TTC549 (cell line): ENCODE results near the gene BMAL1.

Source experiments
- FAIRE-seq: peaks from 2 replicates; lab custom pipeline; 2012; peaks lifted over from hg19 to GRCh38; lab: Jason Lieb, UNC

BMAL1 gene

GRCh38 chr11:13261591-13262061 lies 16.0 kb upstream of the BMAL1 start:
- no peak for FAIRE-seq

DNA sequence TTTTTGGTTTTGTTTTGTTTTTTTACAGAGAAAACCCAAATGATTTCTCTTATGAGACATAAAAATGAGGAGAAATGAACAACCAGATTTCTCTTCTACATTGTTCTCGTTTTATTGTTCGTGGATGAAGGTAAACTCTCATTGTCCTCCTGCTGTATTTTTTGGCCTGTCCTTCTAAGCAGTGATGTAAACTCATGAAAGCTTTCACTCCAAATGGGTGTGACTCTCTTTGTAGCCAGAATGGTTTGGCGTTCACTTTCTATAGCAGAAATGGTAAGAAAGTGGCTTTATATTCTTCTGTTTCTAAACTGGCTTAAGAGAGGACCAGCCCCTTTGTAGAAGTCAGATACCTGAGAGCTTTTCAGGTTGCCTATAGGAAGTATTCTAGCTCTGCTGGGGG lies 15.5 kb upstream of the BMAL1 start:
- no peak for FAIRE-seq

DNA sequence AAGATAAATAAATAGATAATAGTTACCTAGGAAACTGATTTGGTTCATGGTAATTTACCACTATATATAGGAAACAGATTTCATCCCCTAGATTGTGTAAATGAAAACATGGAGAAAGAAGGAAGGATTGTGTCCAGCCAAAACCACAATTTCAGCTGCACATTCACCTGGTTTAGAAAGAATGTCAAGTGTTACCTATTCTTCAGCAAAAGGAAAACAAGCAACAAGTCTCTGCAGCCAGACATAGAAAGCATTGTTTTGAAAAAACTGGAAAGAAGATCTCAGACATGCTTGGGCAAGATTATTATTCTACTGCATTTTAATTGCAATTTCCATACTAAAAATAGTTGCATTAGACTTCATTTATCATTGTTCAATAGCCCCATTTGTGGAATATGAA lies 8.8 kb upstream of the BMAL1 start:
- FAIRE-seq, result no peak

- no peak for FAIRE-seq
Measured at GRCh38 chr11:13269775-13270174, 7.8 kb upstream of the BMAL1 start.

- FAIRE-seq, result no peak
Measured at GRCh38 chr11:13271060-13271693, 6.4 kb upstream of the BMAL1 start.

GRCh38 chr11:13276454-13276831 lies 1.1 kb upstream of the BMAL1 start:
- no peak for FAIRE-seq

DNA sequence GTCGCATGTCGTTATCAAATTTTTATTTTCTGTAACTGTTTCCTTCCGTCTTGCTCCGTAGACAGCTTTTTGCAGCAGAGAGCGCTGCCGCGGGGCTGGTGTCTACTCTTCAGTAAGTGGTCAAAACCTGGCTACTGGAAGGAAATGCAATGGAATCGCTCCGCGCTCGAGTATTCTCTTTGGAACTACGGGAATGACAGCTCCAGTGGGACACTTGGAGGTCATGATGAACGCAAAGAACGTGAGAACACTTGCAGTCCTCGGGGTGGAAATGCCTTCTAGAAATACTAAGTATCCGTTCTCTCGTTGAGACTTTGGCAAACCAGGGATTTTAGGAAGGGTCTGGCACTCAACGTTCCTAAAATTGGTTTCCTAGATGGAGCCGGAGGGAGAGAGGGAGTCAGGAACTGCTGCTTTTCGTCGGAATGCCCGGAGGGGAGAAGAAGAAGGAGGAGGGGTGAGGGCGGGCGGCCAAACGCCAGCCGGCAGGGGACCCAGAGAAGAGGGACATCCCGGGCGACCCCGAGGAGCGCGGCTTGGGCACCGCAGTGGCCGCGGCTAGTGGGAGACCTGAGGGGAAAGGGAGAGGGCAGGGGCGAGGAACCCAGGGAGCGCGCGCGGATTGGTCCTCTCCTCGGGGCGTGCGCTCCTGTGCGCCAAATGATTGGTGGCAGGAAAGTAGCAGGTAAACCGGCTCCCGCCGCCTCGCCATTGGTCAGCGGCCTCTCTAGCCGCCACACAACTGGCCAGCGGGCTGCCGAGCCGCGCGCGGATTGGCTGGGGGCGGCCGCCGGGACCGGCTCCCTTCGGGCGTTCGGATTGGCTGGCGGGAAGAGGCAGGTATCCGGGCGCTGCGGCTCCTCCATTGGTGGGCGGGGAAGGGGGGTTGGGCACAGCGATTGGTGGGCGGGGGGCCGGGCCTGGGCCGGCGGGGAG lies 490 bp upstream of the BMAL1 start:
- peak; percentile 11 for FAIRE-seq

GRCh38 chr11:13278609-13279486 lies 1.3 kb downstream of the BMAL1 start:
- no peak for FAIRE-seq

DNA sequence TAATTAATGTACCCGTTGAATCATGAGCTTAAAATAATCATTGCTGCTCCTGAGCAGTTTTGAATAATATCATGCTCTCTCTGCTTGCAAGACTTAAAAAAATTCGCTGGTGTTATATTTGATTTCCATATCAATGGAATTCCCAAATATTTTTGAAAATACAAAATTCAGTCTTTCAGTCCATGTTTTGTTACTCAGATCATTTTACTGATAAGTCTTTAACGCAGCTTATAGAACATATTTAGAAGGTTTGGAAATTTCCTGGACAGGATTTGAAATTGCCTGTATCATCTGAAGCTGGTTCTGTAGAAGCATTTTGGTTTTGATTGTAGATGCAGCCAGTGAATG lies 1.9 kb downstream of the BMAL1 start:
- no peak for FAIRE-seq

- FAIRE-seq, result no peak
Measured at GRCh38 chr11:13280092-13280722, 2.6 kb downstream of the BMAL1 start.

- no peak for FAIRE-seq
Measured at GRCh38 chr11:13280777-13281176, 3.2 kb downstream of the BMAL1 start.

- FAIRE-seq, result no peak
Measured at GRCh38 chr11:13283636-13284035, 6.0 kb downstream of the BMAL1 start.

- no peak for FAIRE-seq
Measured at GRCh38 chr11:13284776-13285588, 7.4 kb downstream of the BMAL1 start.

- no peak for FAIRE-seq
Measured at GRCh38 chr11:13286279-13286821, 8.8 kb downstream of the BMAL1 start.

- no peak for FAIRE-seq
Measured at GRCh38 chr11:13287036-13287435, 9.4 kb downstream of the BMAL1 start.

DNA sequence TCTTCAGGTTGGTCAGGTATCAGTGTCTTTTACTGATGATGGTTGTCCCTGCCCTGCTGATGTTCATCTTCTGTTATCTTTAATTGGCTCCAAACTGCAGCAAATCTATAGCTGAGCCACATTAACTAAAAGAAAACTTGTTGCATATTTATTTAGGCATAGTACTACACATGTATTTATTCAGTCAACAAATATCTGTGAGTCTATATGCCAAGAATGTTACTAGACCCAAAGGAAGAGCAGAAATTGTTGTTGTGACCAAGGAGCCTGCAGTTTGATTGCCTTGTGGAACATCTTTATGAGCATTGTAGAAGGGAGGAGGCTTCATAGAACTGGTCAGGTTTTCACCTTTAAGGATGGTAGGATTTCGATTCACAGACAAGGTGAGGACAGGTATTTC lies 10.1 kb downstream of the BMAL1 start:
- no peak for FAIRE-seq

GRCh38 chr11:13288375-13289029 lies 10.9 kb downstream of the BMAL1 start:
- FAIRE-seq, result no peak

DNA sequence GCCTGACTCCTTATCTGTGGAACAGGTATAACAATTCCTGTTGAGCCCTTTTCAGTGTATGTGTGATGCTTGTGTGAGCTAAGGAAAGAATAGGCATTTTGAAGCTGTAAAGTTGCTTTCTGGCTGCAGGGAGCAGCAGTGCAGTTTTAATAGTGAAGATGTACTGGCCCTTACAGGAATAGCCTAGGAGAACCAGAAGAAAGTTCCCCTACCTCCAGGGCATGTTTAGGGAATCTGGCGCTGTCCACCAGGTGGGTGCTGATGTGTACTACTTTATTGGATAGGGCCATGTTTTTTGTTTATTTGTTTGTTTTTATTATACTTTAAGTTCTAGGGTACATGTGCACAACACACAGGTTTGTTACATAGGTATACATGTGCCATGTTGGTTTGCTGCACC lies 11.5 kb downstream of the BMAL1 start:
- no peak for FAIRE-seq

DNA sequence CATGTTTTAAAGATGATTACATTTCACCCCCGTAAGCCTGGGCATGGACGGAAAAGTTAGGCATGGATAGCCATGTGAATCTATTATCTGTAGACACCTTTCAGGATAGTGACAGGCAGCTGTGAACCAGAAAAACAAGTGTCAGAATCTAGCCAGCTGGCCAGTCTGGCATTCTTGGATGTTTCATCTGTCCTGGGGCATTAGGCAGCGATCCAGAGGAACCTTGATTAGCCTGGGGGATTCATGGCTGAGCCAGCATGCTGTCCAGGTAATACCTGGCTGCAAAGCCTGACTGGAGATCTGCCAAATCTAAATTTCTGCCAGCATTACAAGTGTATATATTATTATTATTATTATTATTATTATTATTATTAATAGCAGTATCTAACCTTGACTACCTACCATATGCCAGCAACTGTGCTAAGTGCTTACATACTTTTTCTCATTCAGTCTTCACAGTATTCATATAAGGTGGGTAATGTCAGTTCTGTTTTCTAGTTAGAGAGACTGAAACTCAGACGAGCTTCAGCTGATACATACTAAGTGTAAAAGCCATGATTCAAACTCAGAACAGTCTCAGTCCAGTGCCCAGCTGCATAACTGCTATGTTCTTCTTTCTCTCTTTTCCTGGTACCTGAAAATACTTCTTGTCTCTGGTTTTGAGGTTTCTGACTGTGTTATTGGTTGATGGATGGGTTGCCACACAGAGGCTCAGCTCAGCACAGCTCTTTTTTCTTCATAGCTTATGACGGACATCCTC lies 12.8 kb downstream of the BMAL1 start:
- FAIRE-seq, result no peak

GRCh38 chr11:13291361-13291760 lies 13.8 kb downstream of the BMAL1 start:
- FAIRE-seq, result no peak
